Suprapubic skin (tissue), 4 donors: ENCODE measurements around the gene DRD2.

ENCODE experiments used
- POLR2A ChIP-seq, 2 donors: fragments of 450-650 bp; IDR thresholded peaks; one replicate each; pipeline ENCODE4 v1.6.1; 2017; ENCODE audit warnings: antibody characterized with exemption in 2 of 2, mild to moderate bottlenecking in 2 of 2, moderate library complexity in 2 of 2
- POLR2AphosphoS5 ChIP-seq, 3 donors: sonication (generic); formaldehyde crosslinking; IDR thresholded peaks; one replicate each; pipeline ENCODE4 v1.6.1; 2017; ENCODE audit warnings: antibody characterized with exemption in 3 of 3
- TF ChIP-seq, protein P1 (sequence below), 2 donors: fragments of 200-600 bp in 1 of 2; fragments of 450-650 bp in 1 of 2; sonication (generic) in 1 of 2; IDR thresholded peaks; one replicate each; pipeline ENCODE4 v1.5.1; 2016 to 2019; ENCODE audit warnings: antibody characterized with exemption in 2 of 2, mild to moderate bottlenecking in 1 of 2, moderate library complexity in 1 of 2

DNA sequence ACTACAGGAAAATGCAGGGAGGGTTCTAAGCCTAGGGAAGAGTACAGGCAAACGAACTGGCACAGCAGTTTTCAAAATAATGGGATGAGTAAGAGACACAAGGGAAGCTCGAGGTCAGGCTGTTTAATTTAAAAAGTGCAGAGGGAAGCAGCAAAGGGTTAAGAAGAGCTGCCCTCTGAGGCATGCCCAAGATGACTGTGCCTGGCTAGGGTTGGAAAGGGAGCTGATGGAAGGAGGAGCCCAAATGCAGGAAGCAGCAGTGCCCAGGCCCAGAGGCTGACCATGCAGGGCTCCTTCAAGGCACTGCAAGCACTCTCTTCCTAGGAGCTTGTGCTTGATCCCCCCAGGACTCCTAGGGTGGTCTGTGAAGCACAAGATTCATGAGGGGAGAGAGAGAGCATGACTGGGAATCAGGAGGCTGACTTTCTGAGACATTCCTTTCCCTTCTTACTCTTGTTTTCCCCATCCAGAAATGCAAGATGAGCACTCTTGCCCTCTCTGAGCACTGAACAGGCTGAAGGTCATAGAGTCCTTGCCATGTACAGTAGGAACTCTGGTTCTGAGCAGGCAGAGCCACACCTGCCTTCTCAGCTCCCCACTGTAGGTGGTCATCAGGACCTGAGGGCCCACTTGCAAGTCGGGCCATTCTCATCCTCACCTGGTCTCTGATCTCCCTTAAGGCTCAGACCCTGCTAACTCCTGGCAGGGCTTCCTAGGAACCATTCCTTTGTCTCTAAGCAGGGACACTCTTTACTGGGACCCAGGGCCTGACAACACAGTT is 46.7 kb upstream of the DRD2 start:
- TF ChIP-seq, protein P1, sequence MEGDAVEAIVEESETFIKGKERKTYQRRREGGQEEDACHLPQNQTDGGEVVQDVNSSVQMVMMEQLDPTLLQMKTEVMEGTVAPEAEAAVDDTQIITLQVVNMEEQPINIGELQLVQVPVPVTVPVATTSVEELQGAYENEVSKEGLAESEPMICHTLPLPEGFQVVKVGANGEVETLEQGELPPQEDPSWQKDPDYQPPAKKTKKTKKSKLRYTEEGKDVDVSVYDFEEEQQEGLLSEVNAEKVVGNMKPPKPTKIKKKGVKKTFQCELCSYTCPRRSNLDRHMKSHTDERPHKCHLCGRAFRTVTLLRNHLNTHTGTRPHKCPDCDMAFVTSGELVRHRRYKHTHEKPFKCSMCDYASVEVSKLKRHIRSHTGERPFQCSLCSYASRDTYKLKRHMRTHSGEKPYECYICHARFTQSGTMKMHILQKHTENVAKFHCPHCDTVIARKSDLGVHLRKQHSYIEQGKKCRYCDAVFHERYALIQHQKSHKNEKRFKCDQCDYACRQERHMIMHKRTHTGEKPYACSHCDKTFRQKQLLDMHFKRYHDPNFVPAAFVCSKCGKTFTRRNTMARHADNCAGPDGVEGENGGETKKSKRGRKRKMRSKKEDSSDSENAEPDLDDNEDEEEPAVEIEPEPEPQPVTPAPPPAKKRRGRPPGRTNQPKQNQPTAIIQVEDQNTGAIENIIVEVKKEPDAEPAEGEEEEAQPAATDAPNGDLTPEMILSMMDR (IDR thresholded peaks at IDR 0.05) = no peak
- TF ChIP-seq POLR2A (IDR thresholded peaks at IDR 0.05) = no peak
- no peak for TF ChIP-seq POLR2AphosphoS5 (IDR thresholded peaks at IDR 0.05)
